ENCODE measurements around the gene IL4. TPM values are rescaled to one million over a fixed set of nuclear protein-coding genes. Genes with fewer than 3 reads are reported as not detected.

The IL4 gene
- total RNA-seq, 4 donors from 2014 or later, result not detected

DNA sequence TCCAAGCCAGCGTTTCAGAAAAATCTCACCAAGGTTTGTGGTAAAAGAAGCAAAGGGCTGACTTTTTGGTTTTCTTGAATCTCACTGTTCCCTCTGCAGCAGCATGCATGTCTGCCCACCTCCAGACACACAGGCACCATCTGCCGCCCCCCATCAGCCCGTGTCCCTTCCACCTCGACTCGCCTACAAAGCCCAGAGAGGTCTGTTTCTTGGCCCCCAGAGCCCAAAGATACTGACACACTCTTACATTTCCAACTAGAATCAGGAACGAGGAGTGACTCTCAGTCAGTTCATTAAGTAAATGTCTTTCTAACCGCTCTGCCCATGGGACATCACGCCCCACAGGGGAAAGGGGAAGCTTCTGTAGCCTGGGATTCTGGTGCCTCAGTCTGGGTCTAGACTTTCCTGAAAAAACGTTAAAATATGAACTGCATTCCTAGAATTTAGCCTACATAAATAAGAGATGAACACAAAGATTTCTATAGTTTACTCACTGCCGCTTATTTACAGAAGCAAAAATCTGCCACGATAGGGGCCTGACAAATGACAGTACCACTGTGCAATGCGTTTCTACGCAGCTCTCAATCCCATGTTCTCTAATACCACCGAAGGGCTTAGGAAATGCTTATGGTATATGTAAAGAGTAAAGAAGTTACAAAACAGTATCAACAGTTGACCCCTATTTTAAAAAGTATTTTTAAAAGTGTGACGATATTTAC, 4.1 kb downstream of the IL4 start:
- TF ChIP-seq, protein P1, sequence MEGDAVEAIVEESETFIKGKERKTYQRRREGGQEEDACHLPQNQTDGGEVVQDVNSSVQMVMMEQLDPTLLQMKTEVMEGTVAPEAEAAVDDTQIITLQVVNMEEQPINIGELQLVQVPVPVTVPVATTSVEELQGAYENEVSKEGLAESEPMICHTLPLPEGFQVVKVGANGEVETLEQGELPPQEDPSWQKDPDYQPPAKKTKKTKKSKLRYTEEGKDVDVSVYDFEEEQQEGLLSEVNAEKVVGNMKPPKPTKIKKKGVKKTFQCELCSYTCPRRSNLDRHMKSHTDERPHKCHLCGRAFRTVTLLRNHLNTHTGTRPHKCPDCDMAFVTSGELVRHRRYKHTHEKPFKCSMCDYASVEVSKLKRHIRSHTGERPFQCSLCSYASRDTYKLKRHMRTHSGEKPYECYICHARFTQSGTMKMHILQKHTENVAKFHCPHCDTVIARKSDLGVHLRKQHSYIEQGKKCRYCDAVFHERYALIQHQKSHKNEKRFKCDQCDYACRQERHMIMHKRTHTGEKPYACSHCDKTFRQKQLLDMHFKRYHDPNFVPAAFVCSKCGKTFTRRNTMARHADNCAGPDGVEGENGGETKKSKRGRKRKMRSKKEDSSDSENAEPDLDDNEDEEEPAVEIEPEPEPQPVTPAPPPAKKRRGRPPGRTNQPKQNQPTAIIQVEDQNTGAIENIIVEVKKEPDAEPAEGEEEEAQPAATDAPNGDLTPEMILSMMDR (IDR thresholded peaks at IDR 0.05; ENCODE audit: low read depth), result no peak

DNA sequence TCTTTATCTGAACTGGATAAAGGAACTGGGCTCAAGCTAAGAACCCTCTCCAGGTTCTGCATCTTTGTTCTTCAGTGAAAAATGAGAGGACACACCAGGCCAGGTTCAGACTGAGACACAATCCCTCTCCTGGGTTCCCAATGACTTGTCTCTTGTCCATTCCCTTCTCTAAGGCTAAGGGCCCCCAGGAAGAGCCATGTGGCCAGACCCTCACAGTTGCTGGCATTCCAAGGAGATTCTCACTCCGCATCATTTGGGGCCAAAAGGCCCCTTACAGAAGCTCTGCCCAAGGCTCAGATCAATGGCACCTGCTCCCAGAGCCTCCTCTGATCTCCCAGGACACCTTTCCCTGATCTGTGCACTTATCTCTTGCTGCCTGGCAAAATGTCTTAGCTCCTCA, 4.9 kb downstream of the IL4 start:
- TF ChIP-seq, protein P1 (IDR thresholded peaks at IDR 0.05; ENCODE audit: low read depth), result no peak

DNA sequence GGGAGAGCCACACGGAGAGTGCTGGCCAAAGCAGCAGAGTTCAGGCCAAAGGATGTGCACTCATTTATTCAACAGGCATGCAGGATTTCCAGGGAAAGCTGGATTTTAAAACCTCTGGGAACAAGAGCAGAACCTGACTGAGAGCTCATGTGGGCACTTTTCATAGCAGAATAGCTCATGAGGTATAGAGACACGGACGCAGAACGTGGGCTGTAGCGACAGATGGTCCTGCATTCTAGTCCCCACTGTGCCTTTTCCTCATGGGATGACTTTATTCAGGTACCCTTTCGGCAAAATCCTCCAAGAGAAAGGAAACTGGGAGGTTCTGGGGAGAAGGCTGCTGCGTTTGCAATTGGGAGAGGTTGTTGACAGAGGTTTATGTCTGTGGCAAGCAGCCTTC, 5.4 kb downstream of the IL4 start:
- TF ChIP-seq, protein P1 (IDR thresholded peaks at IDR 0.05; ENCODE audit: low read depth), result no peak

DNA sequence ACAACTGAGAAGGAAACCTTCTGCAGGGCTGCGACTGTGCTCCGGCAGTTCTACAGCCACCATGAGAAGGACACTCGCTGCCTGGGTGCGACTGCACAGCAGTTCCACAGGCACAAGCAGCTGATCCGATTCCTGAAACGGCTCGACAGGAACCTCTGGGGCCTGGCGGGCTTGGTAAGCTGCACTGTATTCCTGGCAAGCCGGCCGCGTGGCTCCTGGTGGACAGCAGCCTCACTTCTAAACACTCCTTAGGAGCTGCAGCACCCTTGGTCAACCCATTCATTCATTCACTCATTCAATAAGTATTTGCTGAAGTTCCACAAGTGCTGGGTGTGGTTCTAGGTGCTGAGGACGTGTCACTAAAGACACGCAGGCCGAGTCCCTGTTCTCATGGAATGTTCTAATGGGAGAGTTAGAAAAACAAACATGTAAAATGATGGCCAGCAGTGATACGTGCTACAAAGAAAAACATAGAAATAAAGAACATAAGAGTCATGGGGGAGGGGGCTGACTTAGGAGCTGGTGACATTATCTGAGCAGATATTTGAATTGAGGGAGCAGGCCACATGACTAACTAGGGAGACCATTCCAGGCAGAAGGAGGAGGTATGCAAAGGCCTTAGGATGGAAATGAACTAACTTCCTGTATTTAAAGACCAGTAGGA, 6.1 kb downstream of the IL4 start:
- TF ChIP-seq, protein P1 (IDR thresholded peaks at IDR 0.05; ENCODE audit: low read depth), result no peak

DNA sequence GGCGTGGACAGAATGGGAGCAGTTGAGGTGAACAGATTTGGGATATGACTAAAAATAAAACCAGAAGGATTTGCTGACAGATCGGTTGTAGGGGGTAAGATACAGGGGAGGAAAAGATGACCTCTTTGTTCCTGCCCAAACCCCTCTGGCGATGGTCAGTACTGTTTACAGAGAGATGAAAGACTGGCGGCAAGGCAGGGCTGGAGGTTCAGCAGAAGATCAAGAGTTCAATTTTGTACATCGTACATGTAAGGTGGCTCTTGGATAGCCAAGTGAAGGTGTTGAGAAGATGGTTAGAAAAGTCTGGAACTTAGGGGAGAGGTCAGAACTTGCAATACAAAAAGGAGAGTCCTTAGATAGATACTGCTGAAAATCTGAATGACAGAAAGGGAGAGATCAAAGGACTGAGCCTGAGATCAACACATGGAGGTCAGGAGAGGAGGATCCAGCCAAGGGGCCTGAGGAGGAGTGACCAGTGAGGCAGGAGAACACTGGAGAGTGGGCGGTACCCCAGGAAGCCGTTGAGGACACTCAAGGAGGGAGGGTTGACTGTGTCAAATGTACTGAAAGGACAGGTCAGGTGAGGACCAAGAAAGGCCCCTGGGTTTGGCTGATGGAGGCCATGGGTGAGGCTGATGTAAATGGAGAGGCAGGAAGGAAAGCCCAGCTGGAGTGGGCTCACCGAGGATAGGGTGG, 7.1 kb downstream of the IL4 start:
- TF ChIP-seq, protein P1 (IDR thresholded peaks at IDR 0.05; ENCODE audit: low read depth), result no peak

DNA sequence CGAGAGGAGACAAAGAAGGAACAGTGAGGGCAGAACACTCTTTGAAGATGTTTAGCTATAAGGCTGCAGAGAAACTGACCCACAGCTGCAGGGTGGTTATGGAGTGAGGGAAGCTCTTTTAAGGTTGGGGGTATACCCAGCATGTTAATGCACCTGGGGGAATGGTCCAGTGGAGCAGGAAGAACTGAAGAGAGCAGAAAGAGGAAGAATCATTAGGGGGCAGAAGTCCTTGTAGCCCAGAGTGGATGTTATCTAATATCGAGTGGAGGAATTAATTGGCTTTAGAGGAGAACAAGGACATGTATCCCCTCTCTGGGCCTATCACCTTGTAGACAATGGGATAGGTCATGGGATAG, 7.7 kb downstream of the IL4 start:
- TF ChIP-seq, protein P1 (IDR thresholded peaks at IDR 0.05; ENCODE audit: low read depth), result no peak

DNA sequence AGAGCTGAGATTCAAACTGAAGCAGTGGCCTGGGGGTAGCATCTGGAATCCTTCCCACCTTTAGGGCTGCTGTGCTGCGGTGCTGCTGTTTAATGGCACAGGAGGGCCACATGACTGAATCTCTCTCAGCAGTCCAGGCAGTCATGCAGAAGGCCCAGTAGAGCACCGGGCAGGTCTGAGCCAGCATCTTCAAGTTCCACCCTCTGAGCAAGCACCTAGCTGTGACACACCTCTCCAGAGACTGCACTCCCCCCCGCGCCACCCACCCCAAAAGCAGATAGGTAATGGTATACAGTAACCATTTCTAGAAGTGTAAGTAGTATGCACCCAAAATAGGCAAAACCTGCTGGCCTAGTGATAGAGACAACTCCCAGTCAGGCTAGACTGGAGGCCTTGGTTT, 8.2 kb downstream of the IL4 start:
- TF ChIP-seq, protein P1 (IDR thresholded peaks at IDR 0.05; ENCODE audit: low read depth), result no peak
